ENCODE measurements around the gene ADCK1. TPM values are rescaled to one million over a fixed set of nuclear protein-coding genes. Genes with fewer than 3 reads are reported as not detected.

Gene ADCK1
- total and polyA plus RNA-seq, 2 donors (not counting 3 experiments of a cell fraction or from before 2014, with no cell fraction given), result 4.2 to 6.9 TPM

DNA sequence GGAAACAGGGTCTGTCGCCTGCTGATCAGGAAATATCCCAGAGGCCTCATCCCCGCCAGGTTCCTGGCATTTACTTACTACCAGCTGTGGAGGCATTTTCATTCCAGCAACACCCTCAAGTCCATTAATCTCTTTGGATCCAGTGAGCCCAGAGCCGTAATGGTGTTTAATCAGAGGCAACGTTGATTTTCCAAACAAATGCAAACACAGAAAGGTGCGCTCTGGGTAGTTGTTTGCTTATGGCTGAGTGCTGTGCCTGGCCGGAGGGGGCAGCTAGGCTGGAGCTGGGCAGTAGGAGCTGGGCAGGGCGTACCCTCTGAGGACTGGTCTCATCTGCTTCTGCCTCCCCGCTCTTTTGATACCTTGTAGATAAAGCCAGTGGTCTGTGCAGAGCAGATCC is 110.6 kb downstream of the ADCK1 start:
- TF ChIP-seq, protein P1, sequence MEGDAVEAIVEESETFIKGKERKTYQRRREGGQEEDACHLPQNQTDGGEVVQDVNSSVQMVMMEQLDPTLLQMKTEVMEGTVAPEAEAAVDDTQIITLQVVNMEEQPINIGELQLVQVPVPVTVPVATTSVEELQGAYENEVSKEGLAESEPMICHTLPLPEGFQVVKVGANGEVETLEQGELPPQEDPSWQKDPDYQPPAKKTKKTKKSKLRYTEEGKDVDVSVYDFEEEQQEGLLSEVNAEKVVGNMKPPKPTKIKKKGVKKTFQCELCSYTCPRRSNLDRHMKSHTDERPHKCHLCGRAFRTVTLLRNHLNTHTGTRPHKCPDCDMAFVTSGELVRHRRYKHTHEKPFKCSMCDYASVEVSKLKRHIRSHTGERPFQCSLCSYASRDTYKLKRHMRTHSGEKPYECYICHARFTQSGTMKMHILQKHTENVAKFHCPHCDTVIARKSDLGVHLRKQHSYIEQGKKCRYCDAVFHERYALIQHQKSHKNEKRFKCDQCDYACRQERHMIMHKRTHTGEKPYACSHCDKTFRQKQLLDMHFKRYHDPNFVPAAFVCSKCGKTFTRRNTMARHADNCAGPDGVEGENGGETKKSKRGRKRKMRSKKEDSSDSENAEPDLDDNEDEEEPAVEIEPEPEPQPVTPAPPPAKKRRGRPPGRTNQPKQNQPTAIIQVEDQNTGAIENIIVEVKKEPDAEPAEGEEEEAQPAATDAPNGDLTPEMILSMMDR (IDR thresholded peaks at IDR 0.05; ENCODE audit: extremely low read depth in 1 of 2, insufficient read depth in 1 of 2, low read depth in 1 of 2, low read length in 2 of 2), result no peak
- no peak for TF ChIP-seq JUN (IDR thresholded peaks at IDR 0.05; ENCODE audit: borderline replicate concordance, insufficient read depth, insufficient read length, low read depth)
- TF ChIP-seq GATA2 (IDR thresholded peaks at IDR 0.05; ENCODE audit: insufficient read depth, insufficient read length, low read depth, low read length), result no peak
- TF ChIP-seq, protein P2, sequence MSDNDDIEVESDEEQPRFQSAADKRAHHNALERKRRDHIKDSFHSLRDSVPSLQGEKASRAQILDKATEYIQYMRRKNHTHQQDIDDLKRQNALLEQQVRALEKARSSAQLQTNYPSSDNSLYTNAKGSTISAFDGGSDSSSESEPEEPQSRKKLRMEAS (IDR thresholded peaks at IDR 0.05; ENCODE audit: insufficient read depth, insufficient read length), result no peak
- no peak for TF ChIP-seq EZH2 (IDR thresholded peaks at IDR 0.05; ENCODE audit: borderline replicate concordance, low read depth, low read length, severe bottlenecking)
- TF ChIP-seq POLR2AphosphoS5 (IDR thresholded peaks at IDR 0.05; ENCODE audit: insufficient read depth, low read depth, low read length), result no peak
- TF ChIP-seq FOS (IDR thresholded peaks at IDR 0.05; ENCODE audit: borderline replicate concordance, insufficient read depth, low read length), result no peak
- TF ChIP-seq MYC (IDR thresholded peaks at IDR 0.05; ENCODE audit: low read depth, low read length), result no peak
- no peak for TF ChIP-seq POLR2A (IDR thresholded peaks at IDR 0.05; ENCODE audit: low read depth, low read length)
- H2AFZ ChIP-seq (ENCODE audit: low read depth, low read length), result no peak overlapping the region
- no peaks in the 10 kb centered on the region for H3K27me3 ChIP-seq (ENCODE audit: control insufficient read depth in 2 of 2, insufficient read depth in 2 of 2, low read length in 2 of 2)
- FAIRE-seq (no peak), DNase-seq (ENCODE audit: low read depth, low spot score) (no peak)
- H3K9me1 ChIP-seq (replicated peaks; ENCODE audit: control insufficient read depth, extremely low read depth, insufficient read depth, low read length), result no peaks in the 10 kb centered on the region
- no peak overlapping the region for H3K9ac ChIP-seq (replicated peaks; ENCODE audit: extremely low read depth, insufficient read depth, low read length)
- H4K20me1 ChIP-seq (replicated peaks; ENCODE audit: control insufficient read depth, extremely low read depth, insufficient read depth, low read length), result no peaks in the 10 kb centered on the region
- no TSS peak for BruUV-seq (replicated peaks)
- no peaks in the 10 kb centered on the region for H3K36me3 ChIP-seq (ENCODE audit: control insufficient read depth in 2 of 2, extremely low read depth in 1 of 2, insufficient read depth in 2 of 2, low read length in 2 of 2)
- no peak overlapping the region for H3K4me3 ChIP-seq (replicated peaks in 1 of 3; ENCODE audit: insufficient read depth in 1 of 3, low read depth in 1 of 3, low read length in 3 of 3)
- CTCF ChIA-PET, result no interaction called here
- H3K4me2 ChIP-seq (ENCODE audit: insufficient read depth, low read length), result no peak overlapping the region
- no peak overlapping the region for H3K27ac ChIP-seq (ENCODE audit: insufficient read depth, low read depth, low read length)
- H3K79me2 ChIP-seq (ENCODE audit: control insufficient read depth, insufficient read depth, low read length), result no peaks in the 10 kb centered on the region
- POLR2A ChIA-PET, result no interaction called here
- no peaks in the 10 kb centered on the region for H3K4me1 ChIP-seq (ENCODE audit: control insufficient read depth, extremely low read depth, insufficient read depth, low read length)
- H3K9me3 ChIP-seq (replicated peaks; ENCODE audit: control insufficient read depth, insufficient read depth, low read length), result no peaks in the 10 kb centered on the region
- dilution Hi-C loops (cut with MboI; ENCODE audit: extremely low pct_ligation_motif_present, low sequenced_read_pairs) (no loop called here), intact Hi-C loops (cut with micrococcal nuclease) (no loop called here)
